ENCODE measurements around the gene EIF3J. TPM values are rescaled to one million over a fixed set of nuclear protein-coding genes. Genes with fewer than 3 reads are reported as not detected.

Gene EIF3J
- total RNA-seq, 1 experiment from 2014 or later, result 38.2 TPM

GRCh38 chr15:44527241-44527640 lies 9.7 kb upstream of the EIF3J start:
- DNase-seq, result no peak
- no peaks in the 10 kb centered on the region for H3K9me3 ChIP-seq (ENCODE audit: low read length)
- no peak overlapping the region for H3K4me2 ChIP-seq (ENCODE audit: low read length)
- H3F3A ChIP-seq (ENCODE audit: low read length, unreplicated experiment), result no peaks in the 10 kb centered on the region
- TF ChIP-seq EZH2phosphoT487 (IDR thresholded peaks at IDR 0.05; ENCODE audit: borderline replicate concordance, low read length) (no peak), CTCF (conservative IDR thresholded peaks at IDR 0.05; ENCODE audit: low read depth, low read length) (no peak)
- ChIA-PET CTCF (no interaction called here), POLR2A (ENCODE audit: unreplicated experiment) (no interaction called here)
- H3K4me3 ChIP-seq (ENCODE audit: low read length), result no peak overlapping the region
- ATAC-seq, result no peak
- no peak overlapping the region for H3K27ac ChIP-seq (ENCODE audit: low read length)
- no peaks in the 10 kb centered on the region for H3K27me3 ChIP-seq (ENCODE audit: low read length)
- BruUV-seq (replicated peaks), result no TSS peak
- no peaks in the 10 kb centered on the region for H3K9me2 ChIP-seq (replicated peaks; ENCODE audit: low read length)
- H3K9ac ChIP-seq (ENCODE audit: low read length), result no peak overlapping the region
- no peaks in the 10 kb centered on the region for H3K79me2 ChIP-seq (ENCODE audit: low read length)
- H3K4me1 ChIP-seq (ENCODE audit: insufficient read depth, low read length), result no peaks in the 10 kb centered on the region
- intact Hi-C loops (cut with micrococcal nuclease), result no loop called here
- no peak overlapping the region for H2AFZ ChIP-seq (ENCODE audit: low read length)
- peaks cover 23% of the 10 kb centered on the region for H3K36me3 ChIP-seq (ENCODE audit: low read depth, low read length)
- H4K20me1 ChIP-seq (ENCODE audit: low read length), result no peaks in the 10 kb centered on the region

DNA sequence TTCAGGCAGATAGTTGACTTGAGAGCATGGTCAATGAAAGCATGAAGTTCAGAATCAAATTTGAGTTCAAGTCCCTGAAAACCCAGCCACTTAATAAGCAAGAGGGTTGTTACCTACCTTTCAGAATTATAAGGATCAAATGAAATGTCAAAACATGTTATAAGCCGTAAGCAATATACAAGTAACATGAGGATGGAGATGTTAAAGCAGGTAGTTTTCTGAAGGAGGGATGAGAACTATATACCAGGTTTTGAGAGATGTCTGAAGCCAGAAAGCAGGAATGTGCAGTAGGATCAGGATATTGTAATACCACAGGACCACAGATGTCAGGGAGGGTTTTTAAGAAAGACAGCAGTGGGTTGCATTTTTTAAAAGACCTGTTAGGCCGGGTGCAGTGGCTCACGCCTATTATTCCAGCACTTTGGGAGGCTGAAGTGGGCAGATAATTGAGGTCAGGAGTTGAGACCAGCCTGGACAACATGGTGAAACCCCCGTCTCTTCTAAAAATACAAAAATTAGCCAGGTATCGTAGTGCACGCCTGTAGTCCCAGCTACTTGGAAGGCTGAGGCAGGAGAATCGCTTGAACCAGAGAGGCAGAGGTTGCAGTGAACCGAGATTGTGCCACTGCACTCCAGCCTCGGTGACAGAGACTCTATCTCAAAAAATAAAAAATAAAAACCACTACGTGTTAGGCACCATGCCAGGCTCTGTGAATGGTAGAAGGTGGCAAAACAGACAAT lies 6.9 kb upstream of the EIF3J start:
- ChIA-PET POLR2A (ENCODE audit: unreplicated experiment) (interaction anchor here (0.6 to 0.7 kb wide), 2 partner anchors 108 to 256 kb away, joined by 4 to 8 read pairs; no protein-coding TSS in a partner anchor), CTCF (no interaction called here)
- Histone ChIP-seq H4K20me1 (ENCODE audit: low read length) (no peaks in the 10 kb centered on the region), H3K36me3 (ENCODE audit: low read depth, low read length) (peaks cover 10% of the 10 kb centered on the region; the same call in 1 of the 2 replicates), H2AFZ (ENCODE audit: low read length) (no peak overlapping the region), H3K9me3 (ENCODE audit: low read length) (no peaks in the 10 kb centered on the region), H3K9ac (ENCODE audit: low read length) (no peak overlapping the region), H3K27ac (ENCODE audit: low read length) (no peak overlapping the region), H3K27me3 (ENCODE audit: low read length) (no peaks in the 10 kb centered on the region), H3F3A (ENCODE audit: low read length, unreplicated experiment) (no peaks in the 10 kb centered on the region), H3K79me2 (ENCODE audit: low read length) (peaks cover 3% of the 10 kb centered on the region), H3K4me1 (ENCODE audit: insufficient read depth, low read length) (0 out of 2 replicates have a peak, but pooled peaks cover under 1% of the 10 kb centered on the region), H3K4me2 (ENCODE audit: low read length) (no peak overlapping the region), H3K4me3 (ENCODE audit: low read length) (no peak overlapping the region), H3K9me2 (replicated peaks; ENCODE audit: low read length) (no peaks in the 10 kb centered on the region)
- intact Hi-C loops (cut with micrococcal nuclease), result no loop called here
- TSS peak; percentile 31 for BruUV-seq (replicated peaks)
- TF ChIP-seq EZH2phosphoT487 (IDR thresholded peaks at IDR 0.05; ENCODE audit: borderline replicate concordance, low read length), result no peak
- TF ChIP-seq CTCF (conservative IDR thresholded peaks at IDR 0.05; ENCODE audit: low read depth, low read length), result no peak
- no peak for TF ChIP-seq EZH2 (IDR thresholded peaks at IDR 0.05; ENCODE audit: low read length, unreplicated experiment)
- DNase-seq (no peak), ATAC-seq (no peak; the same call in 1 of the 2 replicates)

- CTCF ChIA-PET, result no interaction called here
- no peaks in the 10 kb centered on the region for H3K9me3 ChIP-seq (ENCODE audit: low read length)
- peak; percentile 60 for ATAC-seq
These were observed 6.3 kb upstream of the EIF3J start for GRCh38 chr15:44530653-44531052.

More at GRCh38 chr15:44530653-44531052, 6.3 kb upstream of the EIF3J start:
- BruUV-seq (replicated peaks), result no TSS peak
- Histone ChIP-seq H3K27me3 (ENCODE audit: low read length) (no peaks in the 10 kb centered on the region), H3K9ac (ENCODE audit: low read length) (no peak overlapping the region), H3F3A (ENCODE audit: low read length, unreplicated experiment) (no peaks in the 10 kb centered on the region), H3K36me3 (ENCODE audit: low read depth, low read length) (peaks cover 10% of the 10 kb centered on the region; the same call in 1 of the 2 replicates), H4K20me1 (ENCODE audit: low read length) (no peaks in the 10 kb centered on the region), H3K4me2 (ENCODE audit: low read length) (no peak overlapping the region), H3K4me1 (ENCODE audit: insufficient read depth, low read length) (0 out of 2 replicates have a peak, but pooled peaks cover 7% of the 10 kb centered on the region), H3K4me3 (ENCODE audit: low read length) (no peak overlapping the region), H3K9me2 (replicated peaks; ENCODE audit: low read length) (no peaks in the 10 kb centered on the region), H3K27ac (ENCODE audit: low read length) (no peak overlapping the region), H3K79me2 (ENCODE audit: low read length) (peaks cover 9% of the 10 kb centered on the region), H2AFZ (ENCODE audit: low read length) (no peak overlapping the region)
- intact Hi-C loops (cut with micrococcal nuclease), result no loop called here
- DNase-seq, result no peak
- POLR2A ChIA-PET (ENCODE audit: unreplicated experiment), result interaction anchor here (0.7 kb wide), 1 partner anchor 256 kb away, joined by 4 read pairs; no protein-coding TSS in a partner anchor
- TF ChIP-seq CTCF (conservative IDR thresholded peaks at IDR 0.05; ENCODE audit: low read depth, low read length), result no peak
- TF ChIP-seq EZH2phosphoT487 (IDR thresholded peaks at IDR 0.05; ENCODE audit: borderline replicate concordance, low read length), result no peak
- TF ChIP-seq EZH2 (IDR thresholded peaks at IDR 0.05; ENCODE audit: low read length, unreplicated experiment), result no peak

Measured in PC-3 (cell line).